HepG2 (cell line): ENCODE data around the gene ST8SIA1.

Experiments used
- AFF4 ChIP-seq: sonication (generic); formaldehyde crosslinking; IDR thresholded peaks from 2 replicates; pipeline ENCODE4 v1.4.0; 2020; ENCODE audit warnings: missing genetic modification reagents
- CHD2 ChIP-seq: IDR thresholded peaks from 2 replicates; pipeline ENCODE4 v1.6.1; 2011; ENCODE audit warnings: low read depth, low read length, improper control_type of control experiment
- GABPB1 ChIP-seq: IDR thresholded peaks from 2 replicates; pipeline ENCODE4 v1.6.1; 2016; ENCODE audit warnings: mild to moderate bottlenecking, missing genetic modification reagents, moderate library complexity, missing compliant biosample characterization
- HNRNPL ChIP-seq: fragments of 200-400 bp; formaldehyde crosslinking; IDR thresholded peaks from 2 replicates; pipeline ENCODE4 v1.6.1; 2017; ENCODE audit warnings: mild to moderate bottlenecking, low read depth, low read length
- IRF2 ChIP-seq: IDR thresholded peaks from 2 replicates; pipeline ENCODE4 v1.6.1; 2018; ENCODE audit warnings: missing genetic modification reagents, missing compliant biosample characterization
- NR3C1 ChIP-seq: sonication (generic); formaldehyde crosslinking; IDR thresholded peaks from 2 replicates; pipeline ENCODE4 v1.4.0; 2020; ENCODE audit warnings: missing genetic modification reagents
- POLR2AphosphoS5 ChIP-seq: IDR thresholded peaks from 2 replicates; pipeline ENCODE4 v1.6.1; 2012; ENCODE audit warnings: low read depth, low read length
- TP53 ChIP-seq: sonication (generic); formaldehyde crosslinking; conservative IDR thresholded peaks from 2 replicates; pipeline ENCODE4 v1.4.0; 2020; ENCODE audit warnings: missing genetic modification reagents
- ZBTB33 ChIP-seq: sonication (generic); formaldehyde crosslinking; IDR thresholded peaks from 2 replicates; pipeline ENCODE4 v1.4.0; 2020; ENCODE audit warnings: missing genetic modification reagents
- ZNF335 ChIP-seq: sonication (generic); formaldehyde crosslinking; IDR thresholded peaks from 2 replicates; pipeline ENCODE4 v1.4.0; 2020; ENCODE audit warnings: missing genetic modification reagents
- ZNF687 ChIP-seq: sonication (generic); formaldehyde crosslinking; IDR thresholded peaks from 2 replicates; pipeline ENCODE4 v1.5.1; 2020; ENCODE audit warnings: mild to moderate bottlenecking, missing genetic modification reagents, moderate library complexity

GRCh38 chr12:22339691-22340090 is 5.2 kb upstream of the ST8SIA1 start:
- TF ChIP-seq GABPB1 (CRISPR knock-in tag) (no peak), TP53 (no peak), ZNF687 (CRISPR knock-in tag) (no peak), ZBTB33 (no peak), NR3C1 (no peak), IRF2 (CRISPR knock-in tag) (no peak), ZNF335 (CRISPR knock-in tag) (no peak), POLR2AphosphoS5 (no peak), CHD2 (no peak), AFF4 (CRISPR knock-in tag) (no peak), HNRNPL (no peak)
